Measurements from ENCODE around the gene SIK2.

DNA sequence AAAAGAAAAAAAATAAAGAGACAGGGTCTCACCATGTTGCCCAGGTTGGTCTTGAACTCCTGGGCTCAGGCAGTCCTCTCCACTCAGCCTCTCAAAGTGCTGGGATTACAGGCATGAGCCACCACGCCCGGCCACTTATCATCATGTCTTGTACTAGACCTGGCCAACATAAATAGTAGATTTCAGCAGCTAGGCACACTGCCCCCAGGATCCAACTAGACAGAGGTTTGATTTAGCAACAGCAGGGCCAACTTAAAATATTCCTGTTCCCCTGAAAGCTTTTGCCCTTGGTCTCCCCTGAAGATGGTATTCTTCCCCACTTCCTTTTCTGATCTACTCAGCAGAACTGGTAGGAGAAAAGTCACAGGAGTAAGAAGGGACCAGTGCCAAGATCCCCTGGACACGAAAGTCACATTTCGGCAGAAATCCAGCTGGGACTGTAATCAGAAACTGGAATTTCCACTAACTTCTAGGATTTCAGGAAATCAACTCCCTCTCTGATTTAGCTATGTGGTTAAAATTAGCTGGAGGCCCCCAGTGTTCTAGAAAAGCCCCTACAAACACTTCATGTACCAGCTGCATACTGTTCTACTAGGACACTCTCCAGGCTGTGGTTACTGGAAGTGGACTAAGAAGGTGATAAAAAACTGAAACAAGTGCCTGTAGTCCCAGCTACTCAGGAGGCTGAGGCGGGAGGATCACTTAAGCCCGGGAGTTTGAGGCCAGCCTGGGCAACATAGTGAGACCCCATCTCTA, 172.9 kb downstream of the SIK2 start:
- TF ChIP-seq, protein P1, sequence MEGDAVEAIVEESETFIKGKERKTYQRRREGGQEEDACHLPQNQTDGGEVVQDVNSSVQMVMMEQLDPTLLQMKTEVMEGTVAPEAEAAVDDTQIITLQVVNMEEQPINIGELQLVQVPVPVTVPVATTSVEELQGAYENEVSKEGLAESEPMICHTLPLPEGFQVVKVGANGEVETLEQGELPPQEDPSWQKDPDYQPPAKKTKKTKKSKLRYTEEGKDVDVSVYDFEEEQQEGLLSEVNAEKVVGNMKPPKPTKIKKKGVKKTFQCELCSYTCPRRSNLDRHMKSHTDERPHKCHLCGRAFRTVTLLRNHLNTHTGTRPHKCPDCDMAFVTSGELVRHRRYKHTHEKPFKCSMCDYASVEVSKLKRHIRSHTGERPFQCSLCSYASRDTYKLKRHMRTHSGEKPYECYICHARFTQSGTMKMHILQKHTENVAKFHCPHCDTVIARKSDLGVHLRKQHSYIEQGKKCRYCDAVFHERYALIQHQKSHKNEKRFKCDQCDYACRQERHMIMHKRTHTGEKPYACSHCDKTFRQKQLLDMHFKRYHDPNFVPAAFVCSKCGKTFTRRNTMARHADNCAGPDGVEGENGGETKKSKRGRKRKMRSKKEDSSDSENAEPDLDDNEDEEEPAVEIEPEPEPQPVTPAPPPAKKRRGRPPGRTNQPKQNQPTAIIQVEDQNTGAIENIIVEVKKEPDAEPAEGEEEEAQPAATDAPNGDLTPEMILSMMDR (IDR thresholded peaks at IDR 0.05; ENCODE audit: insufficient read depth, low read length), result no peak
- TF ChIP-seq, protein P2, sequence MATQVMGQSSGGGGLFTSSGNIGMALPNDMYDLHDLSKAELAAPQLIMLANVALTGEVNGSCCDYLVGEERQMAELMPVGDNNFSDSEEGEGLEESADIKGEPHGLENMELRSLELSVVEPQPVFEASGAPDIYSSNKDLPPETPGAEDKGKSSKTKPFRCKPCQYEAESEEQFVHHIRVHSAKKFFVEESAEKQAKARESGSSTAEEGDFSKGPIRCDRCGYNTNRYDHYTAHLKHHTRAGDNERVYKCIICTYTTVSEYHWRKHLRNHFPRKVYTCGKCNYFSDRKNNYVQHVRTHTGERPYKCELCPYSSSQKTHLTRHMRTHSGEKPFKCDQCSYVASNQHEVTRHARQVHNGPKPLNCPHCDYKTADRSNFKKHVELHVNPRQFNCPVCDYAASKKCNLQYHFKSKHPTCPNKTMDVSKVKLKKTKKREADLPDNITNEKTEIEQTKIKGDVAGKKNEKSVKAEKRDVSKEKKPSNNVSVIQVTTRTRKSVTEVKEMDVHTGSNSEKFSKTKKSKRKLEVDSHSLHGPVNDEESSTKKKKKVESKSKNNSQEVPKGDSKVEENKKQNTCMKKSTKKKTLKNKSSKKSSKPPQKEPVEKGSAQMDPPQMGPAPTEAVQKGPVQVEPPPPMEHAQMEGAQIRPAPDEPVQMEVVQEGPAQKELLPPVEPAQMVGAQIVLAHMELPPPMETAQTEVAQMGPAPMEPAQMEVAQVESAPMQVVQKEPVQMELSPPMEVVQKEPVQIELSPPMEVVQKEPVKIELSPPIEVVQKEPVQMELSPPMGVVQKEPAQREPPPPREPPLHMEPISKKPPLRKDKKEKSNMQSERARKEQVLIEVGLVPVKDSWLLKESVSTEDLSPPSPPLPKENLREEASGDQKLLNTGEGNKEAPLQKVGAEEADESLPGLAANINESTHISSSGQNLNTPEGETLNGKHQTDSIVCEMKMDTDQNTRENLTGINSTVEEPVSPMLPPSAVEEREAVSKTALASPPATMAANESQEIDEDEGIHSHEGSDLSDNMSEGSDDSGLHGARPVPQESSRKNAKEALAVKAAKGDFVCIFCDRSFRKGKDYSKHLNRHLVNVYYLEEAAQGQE (IDR thresholded peaks at IDR 0.05; ENCODE audit: insufficient replicate concordance, low read depth), result no peak
- TF ChIP-seq POLR2AphosphoS5 (IDR thresholded peaks at IDR 0.05; ENCODE audit: low read depth) (no peak), GABPA (IDR thresholded peaks at IDR 0.05; ENCODE audit: low read depth) (no peak)
